CD4-positive, alpha-beta T cell treated with Interleukin-10 for 1 hour (primary cell): ENCODE results near the gene SHE.

Source experiments
- DNase-seq: peaks from one replicate; pipeline ENCODE4 v3.0.0-alpha.2; 2020

Gene SHE

DNA sequence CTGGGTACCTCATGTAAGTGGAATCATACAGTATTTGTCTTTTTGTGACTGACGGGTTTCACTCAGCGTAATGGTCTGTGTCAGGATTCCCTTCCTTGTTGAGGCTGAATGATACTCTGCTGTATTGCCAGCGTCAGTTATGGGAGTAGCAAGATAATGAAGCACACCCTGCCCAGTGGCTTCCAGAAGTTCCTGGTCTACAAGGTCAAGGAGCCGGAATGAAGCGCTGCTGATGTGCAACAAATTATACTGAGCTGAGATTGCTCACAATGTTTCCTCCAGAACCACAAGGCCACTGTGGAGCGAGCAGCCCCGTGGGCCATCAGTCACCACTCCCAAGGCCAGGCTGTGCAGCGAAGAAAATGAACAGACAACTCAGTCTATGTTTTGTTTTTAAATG lies 24.2 kb downstream of the SHE start:
- no peak for DNase-seq

DNA sequence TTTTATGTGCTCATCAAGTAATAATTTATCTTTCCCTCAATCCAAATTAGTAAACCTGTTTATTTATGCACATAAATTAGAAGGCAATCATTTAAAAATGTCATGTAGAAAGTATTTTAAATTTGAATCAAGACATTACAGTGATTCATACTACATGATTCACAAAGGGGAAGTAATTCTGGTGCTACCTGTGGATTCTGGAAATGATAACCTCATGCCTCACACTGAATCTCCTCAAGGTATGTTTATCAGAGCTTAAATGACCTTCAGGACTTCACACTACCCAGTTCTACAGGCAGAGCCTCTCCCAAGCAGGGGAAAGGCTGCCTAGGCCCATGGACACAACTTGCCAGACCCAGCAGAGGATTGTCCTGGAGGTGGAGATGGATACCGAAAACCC lies 25.4 kb downstream of the SHE start:
- no peak for DNase-seq

DNA sequence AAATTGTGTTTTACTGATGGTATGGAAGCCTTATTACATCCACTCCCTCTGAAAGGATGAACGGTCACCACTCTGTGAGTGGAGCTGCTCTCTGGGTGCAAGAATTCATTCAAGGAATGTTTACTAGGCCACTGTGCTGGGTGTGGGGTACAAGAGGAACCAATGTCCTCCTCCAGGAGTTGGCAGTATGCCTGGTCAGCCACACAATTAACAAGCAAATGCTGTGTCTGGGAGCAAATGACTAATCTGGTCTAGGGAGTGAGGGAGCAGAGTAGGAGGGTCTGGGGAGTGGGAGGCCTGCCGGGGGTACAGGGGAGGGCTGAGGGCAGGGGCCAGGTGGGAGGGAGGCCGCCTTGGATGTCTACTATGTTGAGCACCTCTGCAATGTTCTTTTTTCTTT lies 27.4 kb downstream of the SHE start:
- DNase-seq = no peak

DNA sequence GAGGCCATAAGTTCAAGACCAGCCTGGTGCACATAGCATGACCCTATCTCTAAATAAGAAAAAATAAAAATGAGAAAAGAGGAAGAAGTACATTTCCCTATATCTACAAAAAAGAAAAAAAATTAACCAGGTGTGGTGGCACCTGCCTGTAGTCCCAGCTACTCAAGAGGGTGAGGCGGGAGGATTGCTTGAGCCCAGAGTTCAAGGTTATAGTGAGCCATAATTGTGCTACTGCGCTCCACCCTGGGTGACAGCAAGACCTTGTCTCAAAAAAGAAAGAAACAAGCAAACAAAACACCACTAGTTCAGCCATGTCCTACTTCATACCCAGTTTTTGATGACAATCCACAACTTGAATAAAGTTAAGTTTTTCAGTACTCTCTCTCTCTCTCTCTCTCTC lies 30.9 kb downstream of the SHE start:
- no peak for DNase-seq

DNA sequence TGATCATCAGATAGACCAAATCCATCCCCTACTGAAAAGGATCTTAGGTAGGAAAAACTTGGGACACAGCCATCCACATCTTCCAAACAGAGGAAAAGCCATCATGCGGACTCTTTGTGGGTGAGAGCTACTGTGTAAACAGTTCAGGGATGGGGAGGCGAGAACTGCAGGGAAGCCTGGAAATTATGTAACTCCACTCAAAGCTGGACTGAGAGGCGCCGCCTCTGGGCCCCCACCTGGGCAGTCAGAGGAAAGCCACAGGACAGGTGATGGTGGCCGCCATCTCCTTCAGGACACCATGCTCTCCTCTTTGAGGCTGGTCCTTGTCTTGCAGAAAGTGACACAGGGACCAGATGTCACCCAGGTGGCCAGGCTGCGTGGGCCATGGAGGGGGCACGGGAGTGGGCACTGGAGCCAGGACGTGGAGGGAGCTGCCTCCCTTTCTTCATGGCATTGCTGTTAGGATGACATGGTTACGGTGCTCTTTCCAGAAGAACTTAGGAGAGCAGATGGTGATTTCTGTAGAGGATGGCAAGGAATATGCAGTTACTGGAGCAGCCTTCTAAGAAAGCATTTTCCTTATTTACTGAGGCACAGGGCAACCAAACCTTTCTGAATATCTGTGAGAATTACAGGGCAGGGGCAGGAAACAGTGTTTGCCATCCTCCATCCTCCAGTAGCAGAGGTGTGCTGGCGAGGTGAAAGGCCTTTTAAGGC lies 32.2 kb downstream of the SHE start:
- no peak for DNase-seq

DNA sequence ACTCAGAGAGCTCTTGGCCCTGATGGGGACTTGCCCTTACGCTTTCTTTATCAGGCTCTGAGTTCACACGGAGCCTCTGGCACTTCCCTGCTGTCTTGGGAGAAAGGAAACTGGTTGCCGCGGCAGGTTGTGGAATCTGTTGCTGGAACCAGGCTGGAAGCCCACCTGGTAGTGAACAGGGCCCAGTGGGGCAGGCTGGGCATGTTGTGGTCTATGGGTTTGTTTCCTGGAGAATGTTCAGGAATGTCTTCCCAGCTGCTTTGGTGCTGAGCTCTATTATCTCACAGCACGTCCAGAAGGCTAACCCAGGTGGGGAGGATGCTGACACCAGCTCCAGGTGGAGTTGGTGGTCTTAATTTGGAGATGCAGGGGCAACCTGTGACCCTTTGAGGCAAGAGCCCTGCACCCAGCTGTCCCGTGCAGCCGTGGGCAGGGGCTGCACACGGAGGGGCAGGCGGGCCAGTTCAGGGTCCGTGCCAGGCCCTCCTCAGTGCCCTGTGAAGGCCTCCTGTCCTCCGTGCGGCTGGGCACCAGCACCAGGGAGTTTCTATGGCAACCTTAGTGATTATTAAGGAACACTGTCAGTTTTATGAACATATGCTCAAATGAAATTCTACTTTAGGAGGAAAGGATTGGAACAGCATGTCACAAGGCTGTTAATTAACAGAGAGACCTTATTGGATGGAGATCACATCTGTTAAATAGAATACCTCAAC lies 33.5 kb downstream of the SHE start:
- DNase-seq = no peak

DNA sequence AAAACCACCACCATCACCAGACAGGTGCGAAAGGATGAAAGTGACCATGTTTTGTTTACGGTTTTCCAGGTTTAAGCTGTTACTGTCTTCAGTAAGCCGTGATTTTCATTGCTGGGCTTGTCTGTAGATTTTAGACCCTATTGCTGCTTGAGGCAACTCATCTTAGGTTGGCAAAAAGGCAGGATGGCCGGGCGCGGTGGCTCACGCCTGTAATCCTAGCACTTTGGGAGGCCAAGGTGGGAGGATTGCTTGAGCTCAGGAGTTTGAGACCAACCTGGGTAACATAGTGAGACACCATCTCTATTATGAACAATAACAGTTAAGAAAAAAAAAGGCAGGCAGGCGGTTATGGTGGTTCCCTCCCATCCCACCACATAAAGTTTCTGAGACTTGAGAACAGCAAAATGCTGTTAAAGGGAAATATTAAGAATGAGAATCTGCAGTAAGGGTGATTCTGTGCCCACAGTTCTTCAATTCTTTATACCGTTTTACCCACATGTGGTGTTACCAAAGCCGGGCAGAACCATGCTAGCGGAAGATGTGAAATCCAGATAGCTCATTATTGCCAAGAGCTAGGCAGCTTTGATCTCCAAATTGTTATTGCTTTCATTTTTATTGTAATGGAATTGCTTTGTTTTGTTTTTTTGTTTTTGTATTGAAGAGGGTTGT lies 34.6 kb downstream of the SHE start:
- peak; percentile 38 for DNase-seq

DNA sequence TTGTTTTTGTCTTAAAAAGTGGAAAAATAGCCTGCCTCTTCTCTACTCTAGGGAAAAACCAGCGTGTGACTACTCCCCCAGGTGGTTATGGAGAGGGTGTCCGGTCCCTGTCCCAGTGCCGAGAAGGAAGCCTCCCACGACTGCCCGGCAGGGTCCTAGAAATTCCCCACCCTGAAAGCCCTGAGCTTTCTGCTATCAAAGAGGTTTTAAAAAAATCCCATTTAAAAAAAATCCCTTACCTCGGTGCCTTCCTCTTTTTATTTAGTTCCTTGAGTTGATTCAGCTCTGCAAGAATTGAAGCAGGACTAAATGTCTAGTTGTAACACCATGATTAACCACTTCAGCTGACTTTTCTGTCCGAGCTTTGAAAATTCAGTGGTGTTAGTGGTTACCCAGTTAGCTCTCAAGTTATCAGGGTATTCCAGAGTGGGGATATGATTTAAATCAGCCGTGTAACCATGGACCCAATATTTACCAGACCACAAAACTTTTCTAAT lies 35.2 kb downstream of the SHE start:
- DNase-seq = no peak

DNA sequence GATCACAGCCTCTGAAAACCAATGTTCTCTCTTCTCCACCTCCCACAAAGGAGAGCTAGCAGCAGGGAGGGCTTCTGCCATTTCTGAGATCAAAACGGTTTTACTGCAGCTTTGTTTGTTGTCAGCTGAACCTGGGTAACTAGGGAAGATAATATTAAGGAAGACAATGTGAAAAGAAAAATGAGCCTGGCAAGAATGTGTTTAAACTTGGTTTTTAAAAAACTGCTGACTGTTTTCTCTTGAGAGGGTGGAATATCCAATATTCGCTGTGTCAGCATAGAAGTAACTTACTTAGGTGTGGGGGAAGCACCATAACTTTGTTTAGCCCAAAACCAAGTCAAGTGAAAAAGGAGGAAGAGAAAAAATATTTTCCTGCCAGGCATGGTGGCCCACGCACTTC lies 36.0 kb downstream of the SHE start:
- peak; percentile 10 for DNase-seq

DNA sequence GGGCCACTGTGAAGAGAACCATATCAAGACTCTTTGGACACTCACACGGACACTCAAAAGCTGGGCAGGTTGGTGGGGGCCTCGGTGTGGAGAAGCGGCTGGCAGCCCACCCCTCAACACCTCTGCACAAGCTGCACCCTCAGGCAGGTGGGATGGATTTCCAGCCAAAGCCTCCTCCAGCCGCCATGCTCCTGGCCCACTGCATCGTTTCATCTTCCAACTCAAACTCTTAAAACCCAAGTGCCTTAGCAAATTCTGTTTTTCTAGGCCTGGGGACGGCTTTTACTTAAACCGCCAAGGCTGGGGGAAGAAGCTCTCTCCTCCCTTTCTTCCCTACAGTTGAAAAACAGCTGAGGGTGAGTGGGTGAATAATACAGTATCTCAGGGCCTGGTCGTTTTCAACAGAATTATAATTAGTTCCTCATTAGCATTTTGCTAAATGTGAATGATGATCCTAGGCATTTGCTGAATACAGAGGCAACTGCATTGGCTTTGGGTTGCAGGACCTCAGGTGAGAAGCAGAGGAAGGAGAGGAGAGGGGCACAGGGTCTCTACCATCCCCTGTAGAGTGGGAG lies 36.5 kb downstream of the SHE start:
- no peak for DNase-seq

DNA sequence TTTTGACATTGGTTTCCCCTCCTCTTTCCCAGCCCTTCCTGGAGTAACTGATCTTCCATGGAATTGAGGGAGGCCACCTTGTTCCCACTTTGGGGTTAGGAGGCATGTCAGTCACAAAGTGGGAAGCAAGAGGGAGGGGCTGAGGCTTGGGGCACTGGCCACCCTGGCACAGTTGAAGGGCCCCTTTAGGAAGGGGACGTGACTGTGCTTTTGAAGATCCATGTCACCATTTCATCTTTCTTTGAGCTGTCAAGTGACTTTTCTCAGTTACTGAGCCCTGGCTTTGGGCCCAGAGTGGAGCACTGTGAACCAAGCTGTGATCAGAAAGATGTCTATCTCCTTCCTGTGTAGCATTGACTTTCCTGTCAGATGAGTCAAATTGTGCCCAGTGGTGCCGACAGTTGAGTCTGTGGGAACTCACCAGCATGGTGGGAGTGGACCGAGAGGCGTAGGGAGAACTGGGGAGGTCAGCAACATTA lies 38.7 kb downstream of the SHE start:
- DNase-seq = peak; percentile 77

DNA sequence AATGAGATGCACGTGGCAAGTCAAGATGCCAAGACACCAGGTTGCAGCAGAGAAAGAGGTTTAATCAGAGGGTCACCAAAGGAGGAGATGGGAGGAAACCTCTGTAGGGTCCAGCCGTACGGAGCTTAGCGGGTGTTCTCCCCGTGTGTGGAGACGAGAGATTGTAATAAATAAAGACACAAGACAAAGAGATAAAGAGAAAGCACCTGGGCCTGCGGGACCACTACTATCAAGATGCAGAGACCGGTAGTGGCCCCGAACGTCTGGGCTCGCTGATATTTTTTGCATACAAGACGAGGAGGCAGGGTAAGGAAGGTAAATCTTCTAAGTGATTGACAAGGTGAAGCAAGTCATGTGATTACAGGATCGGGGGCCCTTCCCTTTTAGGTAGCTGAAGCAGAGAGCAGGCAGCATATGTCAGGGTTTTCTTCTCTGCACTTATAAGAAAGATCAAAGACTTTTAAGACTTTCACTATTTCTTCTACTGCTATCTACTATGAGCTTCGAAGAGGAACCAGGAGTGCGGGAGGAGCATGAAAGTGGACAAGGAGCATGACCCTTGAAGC lies 41.4 kb downstream of the SHE start:
- DNase-seq = no peak

DNA sequence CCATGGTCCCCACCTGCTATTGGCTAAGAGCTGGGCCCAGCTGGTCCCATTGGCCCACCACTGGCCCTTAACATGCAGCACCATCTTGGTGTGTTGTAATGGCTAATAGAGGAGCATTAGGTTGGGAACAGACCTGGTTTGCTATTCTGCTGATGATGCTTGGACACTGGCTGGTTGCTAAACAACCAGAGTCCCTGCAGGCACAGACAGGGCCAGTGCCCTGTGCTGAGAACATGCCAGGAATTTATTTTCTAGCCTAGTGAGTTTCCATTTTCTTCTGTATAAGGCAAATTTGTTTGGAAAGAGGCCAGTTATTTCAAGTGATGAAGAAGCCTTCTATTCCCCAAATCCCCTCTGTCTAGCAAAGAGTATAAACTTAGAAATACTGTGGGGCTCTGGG lies 43.1 kb downstream of the SHE start:
- no peak for DNase-seq

DNA sequence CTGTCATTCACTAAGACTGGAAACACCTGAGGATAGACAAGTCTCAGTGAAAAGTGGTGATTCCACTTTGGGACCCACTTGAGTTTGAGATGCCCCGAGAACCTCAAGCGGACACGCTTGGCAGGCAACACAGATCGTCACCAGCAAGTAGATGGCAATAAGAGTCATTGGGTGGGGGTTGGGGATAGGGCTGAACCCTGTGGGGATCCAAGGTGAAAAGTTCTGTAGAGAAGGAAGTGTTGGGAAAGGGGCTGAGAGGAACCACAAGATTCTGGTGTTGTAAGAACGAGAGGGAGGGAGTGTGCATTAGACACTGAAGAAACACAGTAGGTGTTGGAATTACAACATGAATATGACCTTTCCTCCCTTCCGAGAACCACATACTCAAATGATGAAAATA lies 45.6 kb downstream of the SHE start:
- DNase-seq = no peak

DNA sequence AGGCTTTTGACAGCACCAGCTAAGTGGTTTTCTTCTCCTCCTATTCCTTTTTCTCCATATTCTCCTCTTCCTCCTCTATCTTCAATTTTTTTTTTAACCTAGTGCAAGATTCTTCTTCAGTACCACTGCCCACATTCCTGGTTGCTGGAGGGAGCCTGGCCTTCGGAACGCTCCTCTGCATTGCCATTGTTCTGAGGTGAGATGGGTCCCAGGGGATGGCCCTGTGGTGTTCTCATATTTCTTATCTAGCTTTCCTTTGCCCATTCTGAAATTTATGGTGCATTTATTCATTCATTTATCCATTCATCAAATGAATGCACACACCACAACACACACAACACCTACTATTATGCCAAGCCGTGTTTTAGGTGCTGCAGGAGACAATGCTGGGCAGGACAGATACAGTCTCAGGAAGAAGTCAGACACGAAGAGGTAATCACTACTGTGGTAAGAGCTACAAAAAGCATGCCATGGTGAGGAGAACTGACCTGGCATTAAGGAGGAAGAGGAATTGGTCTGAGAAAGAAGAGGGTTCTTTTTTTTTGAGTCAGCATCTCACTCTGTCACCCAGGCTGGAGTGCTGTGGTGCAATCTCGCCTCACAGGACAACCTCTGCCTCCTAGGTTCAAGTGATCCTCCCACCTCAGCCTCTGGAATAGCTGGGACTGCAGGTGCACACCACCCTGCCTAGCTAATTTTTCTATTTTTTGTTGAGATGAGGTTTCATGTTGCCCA lies 47.7 kb downstream of the SHE start:
- no peak for DNase-seq

DNA sequence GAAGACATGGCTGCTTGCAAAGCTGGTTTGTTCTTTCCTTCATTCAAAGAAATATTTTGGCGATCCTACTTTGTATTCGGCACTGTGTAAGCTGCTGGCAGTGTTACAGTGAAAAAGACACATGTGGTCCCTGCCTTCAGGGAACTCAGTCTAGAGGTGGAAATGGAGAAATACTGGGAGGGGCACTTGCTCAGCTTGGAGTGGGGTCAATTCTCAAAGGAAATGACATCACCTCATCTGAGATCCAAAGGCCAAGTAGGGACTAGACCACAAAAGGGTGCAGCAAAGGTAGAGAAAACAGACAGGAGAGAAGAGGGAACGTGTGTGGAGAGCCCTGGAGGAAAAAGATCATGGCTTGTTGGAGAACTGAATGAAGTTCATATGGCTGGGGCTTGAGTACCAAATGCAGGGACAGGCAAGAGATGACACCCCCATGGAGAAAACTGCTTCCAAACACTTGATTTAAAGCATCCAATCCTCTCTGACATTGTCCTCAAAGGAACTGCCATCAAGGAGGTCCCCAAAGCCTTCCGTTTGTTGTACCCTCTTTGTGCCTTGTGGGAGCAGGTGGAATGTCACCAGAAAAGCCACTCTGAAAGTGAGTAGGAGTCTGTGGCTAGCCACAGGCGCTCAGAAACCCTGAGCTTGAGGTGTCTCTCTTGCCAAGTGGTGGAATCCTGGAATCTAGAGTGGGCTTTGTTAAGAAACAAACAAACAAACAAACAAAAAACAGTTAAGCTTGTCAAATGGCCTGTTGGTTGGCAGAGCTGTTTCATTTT lies 48.4 kb downstream of the SHE start:
- no peak for DNase-seq

DNA sequence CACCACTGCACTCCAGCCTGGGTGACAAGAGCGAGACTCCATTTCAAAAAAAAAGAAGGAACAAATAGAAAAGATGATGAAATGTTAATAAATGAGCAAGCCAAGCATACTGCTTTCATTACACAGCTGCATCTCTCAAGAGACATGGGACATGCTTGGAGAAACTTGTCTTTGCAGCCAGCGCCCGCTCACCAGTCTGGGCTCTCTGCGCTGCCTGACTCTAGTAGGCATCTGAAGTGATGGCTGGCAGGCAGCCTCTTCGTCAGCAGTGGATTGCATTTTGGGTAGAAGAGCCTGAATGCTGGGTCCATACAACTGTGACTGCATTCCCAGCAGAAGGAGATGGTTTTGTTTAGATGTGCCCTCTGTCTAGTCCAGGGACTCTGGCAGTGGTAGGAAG lies 49.1 kb downstream of the SHE start:
- no peak for DNase-seq

DNA sequence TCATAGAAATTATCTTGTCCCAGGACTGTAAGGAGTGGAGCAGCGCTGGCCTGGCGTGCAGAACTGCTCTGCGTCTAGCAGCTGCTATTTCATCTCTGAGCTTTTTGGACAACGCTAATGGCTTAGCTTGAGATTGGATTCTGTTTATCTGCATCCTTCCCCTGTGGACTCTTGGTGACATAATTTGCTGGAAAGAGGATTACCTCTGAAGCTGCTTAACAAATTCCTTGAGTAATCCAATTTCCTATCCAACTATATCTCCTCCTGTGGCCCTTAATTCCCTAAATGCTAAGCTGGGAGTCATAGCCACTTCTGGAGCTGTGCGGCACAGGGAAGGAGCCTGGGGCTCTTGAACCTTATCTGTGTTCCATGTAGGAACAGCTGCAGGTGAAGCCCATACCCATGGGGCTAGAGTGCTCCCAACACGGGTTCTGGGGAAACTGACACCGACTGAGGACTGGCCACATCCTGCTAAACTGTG lies 53.8 kb downstream of the SHE start:
- DNase-seq = no peak

DNA sequence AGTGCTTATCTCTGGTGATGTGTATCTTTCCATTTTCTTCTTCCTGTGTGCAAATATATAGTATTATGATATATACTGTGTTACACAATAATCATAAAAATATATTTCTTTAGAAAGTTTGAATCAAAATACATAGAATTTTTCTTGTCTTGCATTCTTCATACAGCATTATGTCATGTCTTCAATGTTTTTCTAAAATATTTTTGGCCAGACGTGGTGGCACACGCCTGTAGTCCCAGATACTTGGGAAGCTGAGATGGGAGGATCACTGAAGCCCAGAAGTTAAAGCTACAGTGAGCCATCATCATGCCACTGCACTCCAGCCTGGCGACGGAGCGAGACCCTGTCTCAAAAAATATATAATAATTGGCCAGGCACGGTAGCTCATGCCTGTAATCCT lies 55.4 kb downstream of the SHE start:
- DNase-seq = no peak

DNA sequence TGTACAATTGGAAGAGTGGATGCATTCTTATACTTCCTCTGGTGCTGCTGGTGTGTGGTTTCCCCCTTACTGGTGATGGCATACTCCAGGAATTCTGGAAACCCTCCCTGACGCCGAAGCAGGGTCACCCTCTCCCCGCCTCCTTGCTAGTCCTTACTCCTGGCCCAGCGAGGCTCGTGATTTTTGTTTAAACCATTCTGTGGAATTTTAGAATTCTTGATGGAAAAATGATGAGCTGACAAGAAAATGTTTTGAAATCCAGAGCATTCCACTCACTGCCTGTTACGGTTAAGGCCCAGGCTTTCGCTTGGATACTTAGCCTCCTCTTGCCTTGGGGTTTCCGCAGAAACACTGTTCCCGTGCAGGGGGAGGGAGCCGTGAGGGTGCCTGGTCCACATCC lies 55.9 kb downstream of the SHE start:
- no peak for DNase-seq

DNA sequence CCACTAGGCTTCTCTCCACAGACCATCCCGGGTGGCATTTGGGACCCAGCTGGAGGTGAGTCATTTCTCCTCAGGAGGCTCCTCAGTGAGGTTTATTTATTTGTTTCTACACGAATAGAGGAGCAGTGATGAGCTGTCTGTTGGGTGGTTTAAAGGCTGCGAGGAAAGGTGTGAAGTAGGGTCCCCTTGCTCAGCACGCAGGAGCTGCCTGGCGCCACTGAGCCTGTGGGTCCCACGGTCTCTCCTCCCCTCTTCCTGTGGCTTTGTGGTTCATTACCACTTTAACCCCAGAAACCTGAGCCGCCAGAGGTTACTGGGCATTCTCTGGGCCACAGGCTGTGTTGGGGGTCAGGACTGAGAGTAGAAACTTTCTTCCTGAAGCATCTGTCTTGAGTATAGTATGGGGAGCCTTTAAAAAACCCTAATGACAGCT lies 57.2 kb downstream of the SHE start:
- peak; percentile 53 for DNase-seq
